Mesendoderm (in vitro differentiated cells): ENCODE measurements around the gene ZBTB43.

Source experiments
- DNase-seq: peaks from one replicate; pipeline ENCODE4 v3.0.0; 2013
- H2AK5ac ChIP-seq: 2 replicates; pipeline ENCODE4 v1.6.1; 2013; ENCODE audit warnings: low read length, inconsistent platforms
- H2BK120ac ChIP-seq: 2 replicates; pipeline ENCODE4 v1.6.1; 2013; ENCODE audit warnings: low read depth, mild to moderate bottlenecking, low read length, moderate library complexity, mixed read lengths
- H2BK15ac ChIP-seq: replicated peaks from 2 replicates; pipeline ENCODE4 v1.6.1; 2013; ENCODE audit warnings: low read depth, mild to moderate bottlenecking, moderate library complexity
- H2BK5ac ChIP-seq: 2 replicates; pipeline ENCODE4 v1.6.1; 2013; ENCODE audit warnings: low read length, inconsistent platforms
- H3K18ac ChIP-seq: 2 replicates; pipeline ENCODE4 v1.6.1; 2013; ENCODE audit warnings: mild to moderate bottlenecking, low read length, mixed read lengths
- H3K23ac ChIP-seq: one replicate; pipeline ENCODE4 v1.6.1; 2013; ENCODE audit warnings: low read length
- H3K27ac ChIP-seq: 2 replicates; pipeline ENCODE4 v1.5.1; 2013; ENCODE audit warnings: low read depth, mild to moderate bottlenecking, inconsistent platforms, low read length, moderate library complexity
- H3K27me3 ChIP-seq: 2 replicates; pipeline ENCODE4 v1.6.1; 2013; ENCODE audit warnings: low read length, control low read depth, mild to moderate bottlenecking, inconsistent platforms; ENCODE audit not compliant: insufficient read depth, poor library complexity
- H3K36me3 ChIP-seq: 2 replicates; pipeline ENCODE4 v1.6.1; 2013; ENCODE audit warnings: low read length, inconsistent platforms; ENCODE audit not compliant: control insufficient read depth, insufficient read depth
- H3K4ac ChIP-seq: one replicate; pipeline ENCODE4 v1.6.1; 2013; ENCODE audit warnings: low read depth, mild to moderate bottlenecking, low read length, moderate library complexity
- H3K4me1 ChIP-seq: 2 replicates; pipeline ENCODE4 v1.6.1; 2013; ENCODE audit warnings: low read depth, low read length, inconsistent platforms; ENCODE audit not compliant: control insufficient read depth
- H3K4me2 ChIP-seq: 2 replicates; pipeline ENCODE4 v1.6.1; 2013; ENCODE audit warnings: low read length
- H3K4me3 ChIP-seq: 2 replicates; pipeline ENCODE4 v1.5.1; 2013; ENCODE audit warnings: mild to moderate bottlenecking, low read length
- H3K56ac ChIP-seq: one replicate; pipeline ENCODE4 v1.6.1; 2013; ENCODE audit warnings: low read length
- H3K79me1 ChIP-seq: 2 replicates; pipeline ENCODE4 v1.6.1; 2013; ENCODE audit warnings: low read length, inconsistent platforms
- H3K79me2 ChIP-seq: 2 replicates; pipeline ENCODE4 v1.6.1; 2013; ENCODE audit warnings: mild to moderate bottlenecking, low read length; ENCODE audit not compliant: control insufficient read depth, insufficient read depth
- H3K9ac ChIP-seq: 2 replicates; pipeline ENCODE4 v1.6.1; 2013; ENCODE audit warnings: low read length, inconsistent platforms
- H4K5ac ChIP-seq: one replicate; pipeline ENCODE4 v1.6.1; 2013; ENCODE audit warnings: low read length
- H4K8ac ChIP-seq: one replicate; pipeline ENCODE4 v1.6.1; 2013; ENCODE audit warnings: low read depth, mild to moderate bottlenecking, control low read depth, low read length, moderate library complexity
- WGBS: extraction: QIAGEN DNeasy Blood & Tissue Kit; methylation state at CpG from one replicate; pipeline ENCODE4 v1.1.7; 2013; ENCODE audit warnings: low lambda C conversion rate, missing lambda C conversion rate; ENCODE audit not compliant: insufficient coverage; ENCODE audit errors: extremely low coverage; 5-methylcytosine and 5-hydroxymethylcytosine counted together

The ZBTB43 gene

GRCh38 chr9:126851286-126851880 is 46.5 kb downstream of the ZBTB43 start:
- Histone ChIP-seq H2BK15ac (no peak overlapping the region), H4K8ac (no peak overlapping the region), H3K79me1 (no peaks in the 10 kb centered on the region), H3K27me3 (no peaks in the 10 kb centered on the region), H3K4me3 (no peak overlapping the region), H3K9ac (no peak overlapping the region), H3K18ac (no peak overlapping the region), H3K36me3 (no peaks in the 10 kb centered on the region), H3K4me1 (no peaks in the 10 kb centered on the region), H3K79me2 (no peaks in the 10 kb centered on the region), H2BK5ac (no peak overlapping the region), H3K23ac (no peak overlapping the region), H3K56ac (no peak overlapping the region), H3K4me2 (no peak overlapping the region), H3K4ac (no peak overlapping the region), H2BK120ac (no peak overlapping the region), H4K5ac (no peak overlapping the region), H2AK5ac (no peak overlapping the region), H3K27ac (no peak overlapping the region)
- WGBS = no CpG with 5 or more reads among the region's 6 CpGs
- no peak for DNase-seq

- Histone ChIP-seq H3K4me3 (no peak overlapping the region), H4K8ac (no peak overlapping the region), H3K56ac (no peak overlapping the region), H2AK5ac (no peak overlapping the region), H2BK15ac (no peak overlapping the region), H3K36me3 (no peaks in the 10 kb centered on the region), H3K4ac (no peak overlapping the region), H3K27ac (no peak overlapping the region), H4K5ac (no peak overlapping the region), H2BK5ac (no peak overlapping the region), H3K4me2 (no peak overlapping the region), H3K9ac (no peak overlapping the region), H3K79me2 (no peaks in the 10 kb centered on the region), H3K23ac (no peak overlapping the region), H2BK120ac (no peak overlapping the region), H3K4me1 (no peaks in the 10 kb centered on the region), H3K79me1 (no peaks in the 10 kb centered on the region), H3K27me3 (no peaks in the 10 kb centered on the region), H3K18ac (no peak overlapping the region)
- WGBS = no CpG with 5 or more reads among the region's 3 CpGs
- DNase-seq = peak; percentile 34
Observed at GRCh38 chr9:126852086-126852688, 47.3 kb downstream of the ZBTB43 start.

- H3K4me1 ChIP-seq = no peaks in the 10 kb centered on the region
- no peak overlapping the region for H2BK15ac ChIP-seq
- H3K27me3 ChIP-seq = no peaks in the 10 kb centered on the region
- no peak for DNase-seq
- H3K4ac ChIP-seq = no peak overlapping the region
- no peak overlapping the region for H3K18ac ChIP-seq
- H2BK120ac ChIP-seq = no peak overlapping the region
- H3K9ac ChIP-seq = no peak overlapping the region
- no peak overlapping the region for H3K27ac ChIP-seq
- no peak overlapping the region for H3K23ac ChIP-seq
- H3K56ac ChIP-seq = no peak overlapping the region
- no peak overlapping the region for H2AK5ac ChIP-seq
- no peak overlapping the region for H3K4me2 ChIP-seq
- no CpG with 5 or more reads among the region's 5 CpGs for WGBS
- H4K5ac ChIP-seq = no peak overlapping the region
- H3K79me2 ChIP-seq = no peaks in the 10 kb centered on the region
- H2BK5ac ChIP-seq = no peak overlapping the region
- no peaks in the 10 kb centered on the region for H3K36me3 ChIP-seq
- H4K8ac ChIP-seq = no peak overlapping the region
- H3K79me1 ChIP-seq = no peaks in the 10 kb centered on the region
- H3K4me3 ChIP-seq = no peak overlapping the region
Observed at GRCh38 chr9:126853667-126854066, 48.8 kb downstream of the ZBTB43 start.

- no peak for DNase-seq
- Histone ChIP-seq H3K4ac (no peak overlapping the region), H2AK5ac (no peak overlapping the region), H3K79me2 (no peaks in the 10 kb centered on the region), H3K79me1 (no peaks in the 10 kb centered on the region), H4K5ac (no peak overlapping the region), H3K36me3 (no peaks in the 10 kb centered on the region), H2BK120ac (no peak overlapping the region), H3K9ac (no peak overlapping the region), H3K4me2 (no peak overlapping the region), H2BK15ac (no peak overlapping the region), H3K27ac (no peak overlapping the region), H2BK5ac (no peak overlapping the region), H3K18ac (no peak overlapping the region), H3K23ac (no peak overlapping the region), H3K4me3 (no peak overlapping the region), H4K8ac (no peak overlapping the region), H3K4me1 (no peaks in the 10 kb centered on the region), H3K56ac (no peak overlapping the region), H3K27me3 (no peaks in the 10 kb centered on the region)
- WGBS = no CpG with 5 or more reads among the region's 7 CpGs
Observed at GRCh38 chr9:126854734-126855133, 49.9 kb downstream of the ZBTB43 start.

- Histone ChIP-seq H3K27ac (no peak overlapping the region), H3K4me2 (no peak overlapping the region), H3K9ac (no peak overlapping the region), H2BK120ac (no peak overlapping the region), H3K23ac (no peak overlapping the region), H3K56ac (no peak overlapping the region), H3K27me3 (no peaks in the 10 kb centered on the region), H3K4me3 (no peak overlapping the region), H2BK15ac (no peak overlapping the region), H3K4me1 (no peaks in the 10 kb centered on the region), H3K4ac (no peak overlapping the region), H2AK5ac (no peak overlapping the region), H4K5ac (no peak overlapping the region), H3K18ac (no peak overlapping the region), H3K79me1 (peaks cover 2% of the 10 kb centered on the region), H3K36me3 (no peaks in the 10 kb centered on the region), H4K8ac (no peak overlapping the region), H3K79me2 (peaks cover 5% of the 10 kb centered on the region), H2BK5ac (no peak overlapping the region)
- no CpG with 5 or more reads among the region's 6 CpGs for WGBS
- no peak for DNase-seq
Observed at GRCh38 chr9:126856326-126856877, 51.6 kb downstream of the ZBTB43 start.
